Activated CD8-positive, alpha-beta memory T cell treated with anti-CD3 and anti-CD28 coated beads for 48 hours (primary cell): ENCODE results near the gene ATXN1.
"Not testable (repeated sequence)": the region's sequence is repeated elsewhere in the genome, so short reads cannot be mapped to it uniquely, and the experiment has no call there.

Source experiments
- DNase-seq, 3 experiments: peaks; one replicate each; pipeline ENCODE4 v3.0.0-alpha.2; 2020; ENCODE audit warnings: low read depth in 2 of 3, low spot score in 2 of 3

ATXN1 gene

GRCh38 chr6:16760516-16761470, at the start of gene ATXN1:
TSS of gene ATXN1 (minus strand) at chr6:16761460.
- peak in 2 of 3 experiments; percentile 33 to 34 for DNase-seq

- DNase-seq, result no peak
Measured at GRCh38 chr6:16810411-16810810, 49.2 kb upstream of the ATXN1 start.

- no peak for DNase-seq
Measured at GRCh38 chr6:16809753-16810358, 48.6 kb upstream of the ATXN1 start.

- no peak for DNase-seq
Measured at GRCh38 chr6:16807956-16808355, 46.7 kb upstream of the ATXN1 start.

GRCh38 chr6:16806363-16806762, 45.1 kb upstream of the ATXN1 start:
- no peak for DNase-seq

GRCh38 chr6:16805243-16805950, 44.1 kb upstream of the ATXN1 start:
- DNase-seq, result no peak

GRCh38 chr6:16804546-16805242, 43.4 kb upstream of the ATXN1 start:
- no peak for DNase-seq

- DNase-seq, result no peak
Measured at GRCh38 chr6:16803294-16804200, 42.3 kb upstream of the ATXN1 start.

GRCh38 chr6:16802071-16802470, 40.8 kb upstream of the ATXN1 start:
- DNase-seq, result no peak

- DNase-seq, result no peak
Measured at GRCh38 chr6:16800942-16801341, 39.7 kb upstream of the ATXN1 start.

- no peak for DNase-seq
Measured at GRCh38 chr6:16800341-16800740, 39.1 kb upstream of the ATXN1 start.

GRCh38 chr6:16799279-16800193, 38.3 kb upstream of the ATXN1 start:
- DNase-seq, result no peak

- DNase-seq, result no peak
Measured at GRCh38 chr6:16793828-16794412, 32.7 kb upstream of the ATXN1 start.

- no peak for DNase-seq
Measured at GRCh38 chr6:16789329-16790038, 28.2 kb upstream of the ATXN1 start.

GRCh38 chr6:16787128-16787682, 25.9 kb upstream of the ATXN1 start:
- DNase-seq, result no peak

- DNase-seq, result no peak
Measured at GRCh38 chr6:16785496-16785895, 24.2 kb upstream of the ATXN1 start.

- not testable (repeated sequence) for DNase-seq
Measured at GRCh38 chr6:16784957-16785356, 23.7 kb upstream of the ATXN1 start.
